Measurements from ENCODE around the gene DHRSX.
"Not testable (repeated sequence)": the region's sequence is repeated elsewhere in the genome, so short reads cannot be mapped to it uniquely, and the experiment has no call there.

DHRSX gene

DNA sequence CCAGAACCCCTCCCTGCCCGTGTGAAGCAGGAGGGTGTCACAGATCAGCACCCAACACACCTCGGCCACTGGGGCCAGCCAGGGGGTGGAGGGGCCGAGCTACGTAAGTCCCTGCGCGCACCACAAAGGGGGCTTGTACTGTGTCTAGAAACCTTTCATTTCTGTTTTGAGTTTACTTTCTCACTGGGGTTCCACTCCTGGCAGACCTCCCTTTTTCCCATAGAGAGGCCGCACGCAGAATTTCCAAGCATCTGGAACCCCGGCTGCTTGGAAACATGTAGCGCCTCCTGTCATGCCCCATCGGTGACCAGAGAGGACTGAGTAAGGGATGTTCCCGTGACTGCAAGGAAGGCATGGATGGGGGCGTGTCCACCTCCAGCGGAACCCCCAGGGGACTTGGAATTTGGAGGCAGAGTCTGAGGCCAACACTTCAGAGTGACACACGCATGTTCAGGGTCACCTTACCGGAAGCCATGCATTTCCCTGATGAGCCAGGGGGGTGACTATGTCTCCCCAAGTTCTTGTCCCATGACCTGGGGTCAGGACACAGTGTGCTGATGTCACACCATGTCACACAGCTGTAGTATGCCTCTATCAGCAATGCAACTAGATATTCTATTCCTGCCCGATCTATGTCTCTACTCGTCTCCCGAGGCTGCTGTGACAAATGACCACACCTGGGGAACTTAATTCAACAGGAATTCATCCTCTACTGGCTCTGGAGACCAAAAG is 105.3 kb downstream of the DHRSX start:
- WGBS (ENCODE audit: extremely low coverage, insufficient coverage, low lambda C conversion rate) = no CpG with 5 or more reads among the region's 19 CpGs
- H3K79me1 ChIP-seq (ENCODE audit: low read length) = peaks cover 6% of the 10 kb centered on the region
- no peak overlapping the region for H2BK5ac ChIP-seq (ENCODE audit: low read length)
- no peak overlapping the region for H3K27ac ChIP-seq (ENCODE audit: low read depth, low read length)
- H3K79me2 ChIP-seq (ENCODE audit: control insufficient read depth, insufficient read depth, low read length) = no peaks in the 10 kb centered on the region
- peak; percentile 64 for DNase-seq
- no peak overlapping the region for H3K4ac ChIP-seq (ENCODE audit: low read depth, low read length)
- H3K4me3 ChIP-seq (ENCODE audit: low read length) = no peak overlapping the region
- H4K8ac ChIP-seq (ENCODE audit: low read depth, low read length) = no peak overlapping the region
- H2BK15ac ChIP-seq (replicated peaks; ENCODE audit: low read depth) = no peak overlapping the region
- H3K56ac ChIP-seq (ENCODE audit: low read length) = no peak overlapping the region
- no peak overlapping the region for H3K9ac ChIP-seq (ENCODE audit: low read length)
- H2BK120ac ChIP-seq (ENCODE audit: low read depth, low read length) = no peak overlapping the region
- no peak overlapping the region for H2AK5ac ChIP-seq (ENCODE audit: low read length)
- H3K18ac ChIP-seq (ENCODE audit: low read length) = no peak overlapping the region
- no peak overlapping the region for H4K5ac ChIP-seq (ENCODE audit: low read length)
- H3K4me2 ChIP-seq (ENCODE audit: low read length) = no peak overlapping the region
- peak overlapping the region; percentile 19 for H3K23ac ChIP-seq (ENCODE audit: low read length)
- H3K4me1 ChIP-seq (ENCODE audit: control insufficient read depth, low read depth, low read length) = peaks cover 1% of the 10 kb centered on the region
- H3K27me3 ChIP-seq (ENCODE audit: insufficient read depth, low read length, poor library complexity) = no peaks in the 10 kb centered on the region
- H3K36me3 ChIP-seq (ENCODE audit: control insufficient read depth, insufficient read depth, low read length) = peaks cover 4% of the 10 kb centered on the region

DNA sequence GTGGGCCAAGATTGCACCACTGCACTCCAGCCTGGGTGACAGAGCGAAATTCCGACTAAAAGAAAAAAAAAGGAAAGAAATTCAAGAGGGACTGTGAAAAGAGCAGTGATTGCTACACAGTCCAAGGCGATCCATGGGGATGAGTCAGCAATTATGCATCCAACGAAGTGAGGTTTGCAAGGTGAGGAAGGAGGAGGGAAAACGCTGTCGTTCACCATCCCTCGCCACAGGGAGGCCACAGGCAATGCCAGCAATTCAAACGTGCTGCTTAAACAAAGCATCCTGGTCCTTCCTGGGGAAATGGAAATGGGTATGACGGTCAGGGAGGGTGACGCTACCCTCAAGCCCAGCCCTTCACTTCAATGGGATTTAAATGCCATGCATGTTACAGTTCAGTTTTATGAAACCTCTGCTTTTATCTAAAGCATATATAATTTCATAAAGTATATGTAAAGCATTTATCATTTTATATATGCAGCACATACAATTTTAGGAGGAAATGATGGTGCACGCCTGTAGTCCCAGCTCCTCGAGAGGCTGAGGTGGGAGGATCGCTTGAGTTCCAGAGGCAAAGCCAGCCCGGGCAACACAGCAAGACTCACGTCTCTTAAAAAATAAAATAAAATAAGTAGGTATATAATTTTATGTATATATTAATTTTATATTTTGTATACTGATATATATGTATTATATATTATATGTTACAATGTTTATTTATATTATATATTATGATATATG is 108.7 kb downstream of the DHRSX start:
- peak; percentile 98 for DNase-seq

GRCh38 chrX:2390754-2391153 is 110.0 kb downstream of the DHRSX start:
- Histone ChIP-seq H4K8ac (ENCODE audit: low read depth, low read length) (no peak overlapping the region), H3K4me2 (ENCODE audit: low read length) (no peak overlapping the region), H3K4me1 (ENCODE audit: control insufficient read depth, low read depth, low read length) (no peaks in the 10 kb centered on the region), H3K18ac (ENCODE audit: low read length) (no peak overlapping the region), H2BK15ac (replicated peaks; ENCODE audit: low read depth) (no peak overlapping the region), H3K23ac (ENCODE audit: low read length) (no peak overlapping the region), H3K79me1 (ENCODE audit: low read length) (peaks cover 6% of the 10 kb centered on the region), H4K5ac (ENCODE audit: low read length) (no peak overlapping the region), H3K79me2 (ENCODE audit: control insufficient read depth, insufficient read depth, low read length) (no peaks in the 10 kb centered on the region), H2AK5ac (ENCODE audit: low read length) (no peak overlapping the region), H3K27ac (ENCODE audit: low read depth, low read length) (no peak overlapping the region), H3K56ac (ENCODE audit: low read length) (no peak overlapping the region), H3K36me3 (ENCODE audit: control insufficient read depth, insufficient read depth, low read length) (peaks cover 4% of the 10 kb centered on the region), H3K4me3 (ENCODE audit: low read length) (peak overlapping the region; percentile 9), H2BK120ac (ENCODE audit: low read depth, low read length) (no peak overlapping the region), H3K27me3 (ENCODE audit: insufficient read depth, low read length, poor library complexity) (no peaks in the 10 kb centered on the region), H2BK5ac (ENCODE audit: low read length) (no peak overlapping the region), H3K9ac (ENCODE audit: low read length) (no peak overlapping the region), H3K4ac (ENCODE audit: low read depth, low read length) (no peak overlapping the region)
- DNase-seq = no peak
- WGBS (ENCODE audit: extremely low coverage, insufficient coverage, low lambda C conversion rate) = no CpG with 5 or more reads among the region's 5 CpGs

More for the DNA sequence above, 108.7 kb downstream of the DHRSX start:
- no peak overlapping the region for H2AK5ac ChIP-seq (ENCODE audit: low read length)
- H3K23ac ChIP-seq (ENCODE audit: low read length) = no peak overlapping the region
- H4K8ac ChIP-seq (ENCODE audit: low read depth, low read length) = no peak overlapping the region
- WGBS (ENCODE audit: extremely low coverage, insufficient coverage, low lambda C conversion rate) = no CpG with 5 or more reads among the region's 15 CpGs
- H4K5ac ChIP-seq (ENCODE audit: low read length) = no peak overlapping the region
- H3K4me1 ChIP-seq (ENCODE audit: control insufficient read depth, low read depth, low read length) = no peaks in the 10 kb centered on the region
- H3K27ac ChIP-seq (ENCODE audit: low read depth, low read length) = no peak overlapping the region
- H3K79me1 ChIP-seq (ENCODE audit: low read length) = peaks cover 6% of the 10 kb centered on the region
- no peak overlapping the region for H3K56ac ChIP-seq (ENCODE audit: low read length)
- H3K27me3 ChIP-seq (ENCODE audit: insufficient read depth, low read length, poor library complexity) = no peaks in the 10 kb centered on the region
- H2BK120ac ChIP-seq (ENCODE audit: low read depth, low read length) = no peak overlapping the region
- H2BK5ac ChIP-seq (ENCODE audit: low read length) = no peak overlapping the region
- no peak overlapping the region for H3K18ac ChIP-seq (ENCODE audit: low read length)
- no peak overlapping the region for H3K4me2 ChIP-seq (ENCODE audit: low read length)
- no peak overlapping the region for H3K9ac ChIP-seq (ENCODE audit: low read length)
- no peak overlapping the region for H2BK15ac ChIP-seq (replicated peaks; ENCODE audit: low read depth)
- no peak overlapping the region for H3K4ac ChIP-seq (ENCODE audit: low read depth, low read length)
- no peak overlapping the region for H3K4me3 ChIP-seq (ENCODE audit: low read length)
- peaks cover 4% of the 10 kb centered on the region for H3K36me3 ChIP-seq (ENCODE audit: control insufficient read depth, insufficient read depth, low read length)
- H3K79me2 ChIP-seq (ENCODE audit: control insufficient read depth, insufficient read depth, low read length) = no peaks in the 10 kb centered on the region

DNA sequence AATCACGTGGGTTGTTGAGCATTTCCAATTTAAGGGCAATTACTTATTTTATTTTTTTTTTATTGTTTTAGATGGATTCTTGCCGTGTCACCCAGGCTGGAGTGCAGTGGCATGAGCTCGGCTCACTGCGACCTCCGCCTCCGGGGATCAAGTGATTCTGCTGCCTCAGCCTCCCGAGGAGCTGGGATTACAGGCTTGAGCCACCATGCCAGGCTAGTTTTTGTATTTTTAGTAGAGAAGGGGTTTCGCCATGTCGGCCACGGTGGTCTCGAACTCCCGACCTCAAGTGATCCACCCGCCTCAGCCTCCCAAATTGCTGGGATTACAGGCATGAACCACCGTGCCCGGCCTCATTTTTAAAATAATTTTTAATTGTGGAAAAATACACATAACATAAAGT is 111.0 kb downstream of the DHRSX start:
- not testable (repeated sequence) for H3K27me3 ChIP-seq (ENCODE audit: insufficient read depth, low read length, poor library complexity); H3K27ac ChIP-seq (ENCODE audit: low read depth, low read length); H3K4ac ChIP-seq (ENCODE audit: low read depth, low read length); H3K4me2 ChIP-seq (ENCODE audit: low read length); H3K79me1 ChIP-seq (ENCODE audit: low read length); H3K9ac ChIP-seq (ENCODE audit: low read length); H3K18ac ChIP-seq (ENCODE audit: low read length); H3K23ac ChIP-seq (ENCODE audit: low read length); H3K4me3 ChIP-seq (ENCODE audit: low read length); H3K36me3 ChIP-seq (ENCODE audit: control insufficient read depth, insufficient read depth, low read length); H2BK5ac ChIP-seq (ENCODE audit: low read length); H4K8ac ChIP-seq (ENCODE audit: low read depth, low read length); H2BK15ac ChIP-seq (replicated peaks; ENCODE audit: low read depth); H3K4me1 ChIP-seq (ENCODE audit: control insufficient read depth, low read depth, low read length); H2AK5ac ChIP-seq (ENCODE audit: low read length); H3K56ac ChIP-seq (ENCODE audit: low read length); H4K5ac ChIP-seq (ENCODE audit: low read length); DNase-seq; H2BK120ac ChIP-seq (ENCODE audit: low read depth, low read length); H3K79me2 ChIP-seq (ENCODE audit: control insufficient read depth, insufficient read depth, low read length)
- WGBS (ENCODE audit: extremely low coverage, insufficient coverage, low lambda C conversion rate) = no CpG with 5 or more reads among the region's 15 CpGs

GRCh38 chrX:2389324-2389723 is 111.5 kb downstream of the DHRSX start:
- Histone ChIP-seq H2BK120ac (ENCODE audit: low read depth, low read length) (no peak overlapping the region), H3K4me1 (ENCODE audit: control insufficient read depth, low read depth, low read length) (no peaks in the 10 kb centered on the region), H3K4me2 (ENCODE audit: low read length) (no peak overlapping the region), H3K4ac (ENCODE audit: low read depth, low read length) (no peak overlapping the region), H3K23ac (ENCODE audit: low read length) (no peak overlapping the region), H3K56ac (ENCODE audit: low read length) (no peak overlapping the region), H3K79me1 (ENCODE audit: low read length) (peaks cover 6% of the 10 kb centered on the region), H2BK5ac (ENCODE audit: low read length) (no peak overlapping the region), H4K5ac (ENCODE audit: low read length) (no peak overlapping the region), H3K27ac (ENCODE audit: low read depth, low read length) (no peak overlapping the region), H3K36me3 (ENCODE audit: control insufficient read depth, insufficient read depth, low read length) (peaks cover 4% of the 10 kb centered on the region), H3K9ac (ENCODE audit: low read length) (no peak overlapping the region), H3K4me3 (ENCODE audit: low read length) (no peak overlapping the region), H3K79me2 (ENCODE audit: control insufficient read depth, insufficient read depth, low read length) (no peaks in the 10 kb centered on the region), H2AK5ac (ENCODE audit: low read length) (no peak overlapping the region), H4K8ac (ENCODE audit: low read depth, low read length) (no peak overlapping the region), H3K27me3 (ENCODE audit: insufficient read depth, low read length, poor library complexity) (no peaks in the 10 kb centered on the region), H3K18ac (ENCODE audit: low read length) (no peak overlapping the region), H2BK15ac (replicated peaks; ENCODE audit: low read depth) (no peak overlapping the region)
- WGBS (ENCODE audit: extremely low coverage, insufficient coverage, low lambda C conversion rate) = no CpG with 5 or more reads among the region's 6 CpGs
- DNase-seq = no peak
